SK-N-SH treated with all-trans-retinoic acid at 6 μM for 48 hours (cell line): Measurements from ENCODE around the gene PSMA3.

Experiments used
- ATAC-seq: fragments of 200-7000 bp; cut with Tn5 transposase; 3 replicates; pipeline ENCODE4 v1.9.1; 2020; ENCODE audit warnings: mild to moderate bottlenecking, moderate library complexity
- ARNTL ChIP-seq: fragments of 450-650 bp; formaldehyde crosslinking; IDR thresholded peaks from 2 replicates; pipeline ENCODE4 v1.5.0; 2020; ENCODE audit warnings: low read depth, mild to moderate bottlenecking, moderate library complexity, borderline replicate concordance
- CSDC2 ChIP-seq: fragments of 250-450 bp; sonication (Bioruptor Pico); IDR thresholded peaks from 2 replicates; pipeline ENCODE4 v1.5.0; 2020; ENCODE audit warnings: mild to moderate bottlenecking, moderate library complexity
- GLIS3 ChIP-seq: fragments of 250-450 bp; sonication (Bioruptor Pico); IDR thresholded peaks from 2 replicates; pipeline ENCODE4 v1.5.0; 2020; ENCODE audit warnings: mild to moderate bottlenecking, moderate library complexity
- ISL1 ChIP-seq: fragments of 250-450 bp; sonication (Bioruptor Pico); IDR thresholded peaks from 2 replicates; pipeline ENCODE4 v2.1.2; 2022; ENCODE audit warnings: mild to moderate bottlenecking, moderate library complexity
- OSR1 ChIP-seq: fragments of 250-450 bp; sonication (Bioruptor Pico); IDR thresholded peaks from 2 replicates; pipeline ENCODE4 v1.8.0; 2022; ENCODE audit warnings: moderate library complexity, mild to moderate bottlenecking, inconsistent platforms
- PPARA ChIP-seq: fragments of 250-450 bp; sonication (Bioruptor Pico); IDR thresholded peaks from 2 replicates; pipeline ENCODE4 v1.5.0; 2020; ENCODE audit warnings: mild to moderate bottlenecking, borderline replicate concordance
- RARB ChIP-seq: fragments of 250-450 bp; sonication (Bioruptor Pico); IDR thresholded peaks from 2 replicates; pipeline ENCODE4 v1.8.0; 2021; ENCODE audit warnings: mild to moderate bottlenecking, moderate library complexity
- SNAI2 ChIP-seq: fragments of 250-450 bp; sonication (Bioruptor Pico); IDR thresholded peaks from 2 replicates; pipeline ENCODE4 v1.5.0; 2020; ENCODE audit warnings: mild to moderate bottlenecking, moderate library complexity
- TCF4 ChIP-seq: fragments of 250-450 bp; sonication (Bioruptor Pico); IDR thresholded peaks from 2 replicates; pipeline ENCODE4 v1.8.0; 2021; ENCODE audit warnings: mild to moderate bottlenecking, moderate library complexity, borderline replicate concordance
- TOX ChIP-seq: fragments of 250-450 bp; sonication (Bioruptor Pico); IDR thresholded peaks from 2 replicates; pipeline ENCODE4 v1.8.0; 2021; ENCODE audit warnings: mild to moderate bottlenecking, moderate library complexity, borderline replicate concordance
- ZC3H10 ChIP-seq: fragments of 250-450 bp; sonication (Bioruptor Pico); IDR thresholded peaks from 2 replicates; pipeline ENCODE4 v1.5.1; 2021; ENCODE audit warnings: mild to moderate bottlenecking, moderate library complexity
- ZFP3 ChIP-seq: fragments of 250-450 bp; sonication (Bioruptor Pico); IDR thresholded peaks from 2 replicates; pipeline ENCODE4 v1.5.0; 2020; ENCODE audit warnings: mild to moderate bottlenecking, moderate library complexity
- ZFP30 ChIP-seq: fragments of 450-650 bp; formaldehyde crosslinking; IDR thresholded peaks from 2 replicates; pipeline ENCODE4 v1.5.0; 2022; ENCODE audit warnings: mild to moderate bottlenecking, moderate library complexity
- ZNF8 ChIP-seq: fragments of 450-650 bp; formaldehyde crosslinking; IDR thresholded peaks from 2 replicates; pipeline ENCODE4 v1.5.0; 2020; ENCODE audit warnings: mild to moderate bottlenecking, moderate library complexity
- TF ChIP-seq, protein P1 (sequence below): fragments of 250-450 bp; sonication (Bioruptor Pico); IDR thresholded peaks from 2 replicates; pipeline ENCODE4 v1.5.0; 2020; ENCODE audit warnings: mild to moderate bottlenecking, moderate library complexity
- TF ChIP-seq, protein P2 (sequence below): fragments of 250-450 bp; sonication (Bioruptor Pico); IDR thresholded peaks from 2 replicates; pipeline ENCODE4 v1.8.0; 2021; ENCODE audit warnings: low read depth, mild to moderate bottlenecking, moderate library complexity, borderline replicate concordance
- TF ChIP-seq, protein P3 (sequence below): fragments of 250-450 bp; sonication (Bioruptor Pico); IDR thresholded peaks from 2 replicates; pipeline ENCODE4 v1.8.0; 2020; ENCODE audit warnings: mild to moderate bottlenecking, moderate library complexity, borderline replicate concordance
- TF ChIP-seq, protein P4 (sequence below): fragments of 250-450 bp; sonication (Bioruptor Pico); IDR thresholded peaks from 2 replicates; pipeline ENCODE4 v1.5.1; 2021; ENCODE audit warnings: mild to moderate bottlenecking, moderate library complexity
- TF ChIP-seq, protein P5 (sequence below): fragments of 250-450 bp; sonication (Bioruptor Pico); IDR thresholded peaks from 2 replicates; pipeline ENCODE4 v1.5.1; 2020; ENCODE audit warnings: low read depth, mild to moderate bottlenecking, moderate library complexity

PSMA3 gene

DNA sequence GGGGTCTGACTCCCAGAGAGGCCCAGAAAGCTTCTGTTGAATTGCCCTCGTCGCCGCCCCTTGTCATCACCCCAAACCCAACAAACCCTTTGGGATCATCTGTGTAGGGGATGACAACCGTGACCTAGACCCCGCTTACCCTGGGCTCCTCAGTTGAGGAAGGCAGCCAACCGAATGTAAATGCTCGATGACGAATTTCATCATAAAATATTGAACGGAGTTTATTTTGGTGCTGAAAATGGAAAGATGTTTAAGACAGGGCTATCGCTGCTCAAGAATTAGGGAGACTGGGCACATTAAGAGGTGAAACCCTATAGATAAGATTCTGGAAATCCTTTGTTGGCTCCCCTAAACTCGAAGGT is 44.2 kb upstream of the PSMA3 start:
- ATAC-seq, result peak; percentile 21; the same call in 1 of the 3 replicates
- TF ChIP-seq SNAI2 (CRISPR knock-in tag) (no peak), CSDC2 (CRISPR knock-in tag) (no peak), ARNTL (CRISPR knock-in tag) (no peak), ZNF8 (CRISPR knock-in tag) (no peak)
- TF ChIP-seq, protein P1, sequence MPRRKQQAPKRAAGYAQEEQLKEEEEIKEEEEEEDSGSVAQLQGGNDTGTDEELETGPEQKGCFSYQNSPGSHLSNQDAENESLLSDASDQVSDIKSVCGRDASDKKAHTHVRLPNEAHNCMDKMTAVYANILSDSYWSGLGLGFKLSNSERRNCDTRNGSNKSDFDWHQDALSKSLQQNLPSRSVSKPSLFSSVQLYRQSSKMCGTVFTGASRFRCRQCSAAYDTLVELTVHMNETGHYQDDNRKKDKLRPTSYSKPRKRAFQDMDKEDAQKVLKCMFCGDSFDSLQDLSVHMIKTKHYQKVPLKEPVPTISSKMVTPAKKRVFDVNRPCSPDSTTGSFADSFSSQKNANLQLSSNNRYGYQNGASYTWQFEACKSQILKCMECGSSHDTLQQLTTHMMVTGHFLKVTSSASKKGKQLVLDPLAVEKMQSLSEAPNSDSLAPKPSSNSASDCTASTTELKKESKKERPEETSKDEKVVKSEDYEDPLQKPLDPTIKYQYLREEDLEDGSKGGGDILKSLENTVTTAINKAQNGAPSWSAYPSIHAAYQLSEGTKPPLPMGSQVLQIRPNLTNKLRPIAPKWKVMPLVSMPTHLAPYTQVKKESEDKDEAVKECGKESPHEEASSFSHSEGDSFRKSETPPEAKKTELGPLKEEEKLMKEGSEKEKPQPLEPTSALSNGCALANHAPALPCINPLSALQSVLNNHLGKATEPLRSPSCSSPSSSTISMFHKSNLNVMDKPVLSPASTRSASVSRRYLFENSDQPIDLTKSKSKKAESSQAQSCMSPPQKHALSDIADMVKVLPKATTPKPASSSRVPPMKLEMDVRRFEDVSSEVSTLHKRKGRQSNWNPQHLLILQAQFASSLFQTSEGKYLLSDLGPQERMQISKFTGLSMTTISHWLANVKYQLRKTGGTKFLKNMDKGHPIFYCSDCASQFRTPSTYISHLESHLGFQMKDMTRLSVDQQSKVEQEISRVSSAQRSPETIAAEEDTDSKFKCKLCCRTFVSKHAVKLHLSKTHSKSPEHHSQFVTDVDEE, result no peak
- TF ChIP-seq, protein P2, sequence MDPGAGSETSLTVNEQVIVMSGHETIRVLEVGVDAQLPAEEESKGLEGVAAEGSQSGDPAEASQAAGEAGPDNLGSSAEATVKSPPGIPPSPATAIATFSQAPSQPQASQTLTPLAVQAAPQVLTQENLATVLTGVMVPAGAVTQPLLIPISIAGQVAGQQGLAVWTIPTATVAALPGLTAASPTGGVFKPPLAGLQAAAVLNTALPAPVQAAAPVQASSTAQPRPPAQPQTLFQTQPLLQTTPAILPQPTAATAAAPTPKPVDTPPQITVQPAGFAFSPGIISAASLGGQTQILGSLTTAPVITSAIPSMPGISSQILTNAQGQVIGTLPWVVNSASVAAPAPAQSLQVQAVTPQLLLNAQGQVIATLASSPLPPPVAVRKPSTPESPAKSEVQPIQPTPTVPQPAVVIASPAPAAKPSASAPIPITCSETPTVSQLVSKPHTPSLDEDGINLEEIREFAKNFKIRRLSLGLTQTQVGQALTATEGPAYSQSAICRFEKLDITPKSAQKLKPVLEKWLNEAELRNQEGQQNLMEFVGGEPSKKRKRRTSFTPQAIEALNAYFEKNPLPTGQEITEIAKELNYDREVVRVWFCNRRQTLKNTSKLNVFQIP (CRISPR knock-in tag), result no peak
- TF ChIP-seq, all 23 proteins: peak for 0

DNA sequence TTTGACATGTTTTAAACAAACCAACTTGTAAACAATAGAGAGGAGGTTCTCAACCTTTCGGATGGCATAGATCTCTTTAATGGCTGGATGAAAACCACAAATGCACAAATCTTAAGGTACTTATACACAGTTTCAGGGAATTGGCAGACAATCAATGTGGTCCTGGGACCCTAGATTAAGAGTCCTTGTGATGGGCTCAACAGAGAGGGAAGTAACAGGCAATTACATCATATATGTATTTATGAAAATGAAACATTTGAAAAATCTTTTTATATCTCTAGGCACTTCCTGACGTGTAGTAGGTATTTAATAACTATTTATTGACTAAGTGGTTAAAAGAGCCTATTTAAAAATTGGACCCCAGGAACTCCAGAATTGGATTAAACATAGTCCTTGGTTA is 43.8 kb upstream of the PSMA3 start:
- no peak for ATAC-seq
- TF ChIP-seq OSR1 (no peak), ARNTL (CRISPR knock-in tag) (no peak), ZFP30 (CRISPR knock-in tag) (no peak), PPARA (CRISPR knock-in tag) (no peak), RARB (no peak), ISL1 (no peak), SNAI2 (CRISPR knock-in tag) (no peak), TOX (CRISPR knock-in tag) (no peak), CSDC2 (CRISPR knock-in tag) (no peak), ZNF8 (CRISPR knock-in tag) (no peak), TCF4 (CRISPR knock-in tag) (no peak), GLIS3 (no peak), ZFP3 (no peak), ZC3H10 (no peak)
- TF ChIP-seq, protein P1, result no peak
- TF ChIP-seq, protein P3, sequence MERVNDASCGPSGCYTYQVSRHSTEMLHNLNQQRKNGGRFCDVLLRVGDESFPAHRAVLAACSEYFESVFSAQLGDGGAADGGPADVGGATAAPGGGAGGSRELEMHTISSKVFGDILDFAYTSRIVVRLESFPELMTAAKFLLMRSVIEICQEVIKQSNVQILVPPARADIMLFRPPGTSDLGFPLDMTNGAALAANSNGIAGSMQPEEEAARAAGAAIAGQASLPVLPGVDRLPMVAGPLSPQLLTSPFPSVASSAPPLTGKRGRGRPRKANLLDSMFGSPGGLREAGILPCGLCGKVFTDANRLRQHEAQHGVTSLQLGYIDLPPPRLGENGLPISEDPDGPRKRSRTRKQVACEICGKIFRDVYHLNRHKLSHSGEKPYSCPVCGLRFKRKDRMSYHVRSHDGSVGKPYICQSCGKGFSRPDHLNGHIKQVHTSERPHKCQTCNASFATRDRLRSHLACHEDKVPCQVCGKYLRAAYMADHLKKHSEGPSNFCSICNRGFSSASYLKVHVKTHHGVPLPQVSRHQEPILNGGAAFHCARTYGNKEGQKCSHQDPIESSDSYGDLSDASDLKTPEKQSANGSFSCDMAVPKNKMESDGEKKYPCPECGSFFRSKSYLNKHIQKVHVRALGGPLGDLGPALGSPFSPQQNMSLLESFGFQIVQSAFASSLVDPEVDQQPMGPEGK (CRISPR knock-in tag), result no peak
- TF ChIP-seq, protein P2 (CRISPR knock-in tag), result no peak
- TF ChIP-seq, protein P4, sequence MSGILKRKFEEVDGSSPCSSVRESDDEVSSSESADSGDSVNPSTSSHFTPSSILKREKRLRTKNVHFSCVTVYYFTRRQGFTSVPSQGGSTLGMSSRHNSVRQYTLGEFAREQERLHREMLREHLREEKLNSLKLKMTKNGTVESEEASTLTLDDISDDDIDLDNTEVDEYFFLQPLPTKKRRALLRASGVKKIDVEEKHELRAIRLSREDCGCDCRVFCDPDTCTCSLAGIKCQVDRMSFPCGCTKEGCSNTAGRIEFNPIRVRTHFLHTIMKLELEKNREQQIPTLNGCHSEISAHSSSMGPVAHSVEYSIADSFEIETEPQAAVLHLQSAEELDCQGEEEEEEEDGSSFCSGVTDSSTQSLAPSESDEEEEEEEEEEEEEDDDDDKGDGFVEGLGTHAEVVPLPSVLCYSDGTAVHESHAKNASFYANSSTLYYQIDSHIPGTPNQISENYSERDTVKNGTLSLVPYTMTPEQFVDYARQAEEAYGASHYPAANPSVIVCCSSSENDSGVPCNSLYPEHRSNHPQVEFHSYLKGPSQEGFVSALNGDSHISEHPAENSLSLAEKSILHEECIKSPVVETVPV, result no peak
- TF ChIP-seq, protein P5, sequence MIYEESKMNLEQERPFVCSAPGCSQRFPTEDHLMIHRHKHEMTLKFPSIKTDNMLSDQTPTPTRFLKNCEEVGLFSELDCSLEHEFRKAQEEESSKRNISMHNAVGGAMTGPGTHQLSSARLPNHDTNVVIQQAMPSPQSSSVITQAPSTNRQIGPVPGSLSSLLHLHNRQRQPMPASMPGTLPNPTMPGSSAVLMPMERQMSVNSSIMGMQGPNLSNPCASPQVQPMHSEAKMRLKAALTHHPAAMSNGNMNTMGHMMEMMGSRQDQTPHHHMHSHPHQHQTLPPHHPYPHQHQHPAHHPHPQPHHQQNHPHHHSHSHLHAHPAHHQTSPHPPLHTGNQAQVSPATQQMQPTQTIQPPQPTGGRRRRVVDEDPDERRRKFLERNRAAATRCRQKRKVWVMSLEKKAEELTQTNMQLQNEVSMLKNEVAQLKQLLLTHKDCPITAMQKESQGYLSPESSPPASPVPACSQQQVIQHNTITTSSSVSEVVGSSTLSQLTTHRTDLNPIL (CRISPR knock-in tag), result no peak
